ENCODE measurements around the gene DYRK3.

DNA sequence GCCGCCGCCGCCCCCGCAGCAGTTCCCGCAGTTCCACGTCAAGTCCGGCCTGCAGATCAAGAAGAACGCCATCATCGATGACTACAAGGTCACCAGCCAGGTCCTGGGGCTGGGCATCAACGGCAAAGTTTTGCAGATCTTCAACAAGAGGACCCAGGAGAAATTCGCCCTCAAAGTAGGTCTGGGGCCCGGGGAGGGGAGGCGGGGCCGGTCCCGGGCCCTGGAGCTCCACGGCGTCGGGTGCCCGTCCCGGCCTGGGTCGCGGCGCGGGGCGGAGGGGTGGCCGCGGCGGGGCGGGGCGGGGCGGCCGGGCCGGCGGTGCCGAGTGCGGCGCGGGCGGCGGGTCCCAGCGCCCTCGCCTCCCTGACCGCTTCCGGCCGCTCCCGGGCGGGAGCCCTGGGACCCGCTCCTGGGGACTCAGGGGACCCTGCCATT, 50.0 kb downstream of the DYRK3 start:
- no peak for TF ChIP-seq EZH2 (IDR thresholded peaks at IDR 0.05; ENCODE audit: insufficient read depth, poor library complexity, severe bottlenecking)
- no peak for TF ChIP-seq EZH2phosphoT487 (IDR thresholded peaks at IDR 0.05; ENCODE audit: insufficient read depth, low read depth)
